Body of pancreas (tissue), 4 donors: ENCODE measurements around the gene CFAP97D1. TPM values are rescaled to one million over a fixed set of nuclear protein-coding genes. Genes with fewer than 3 reads are reported as not detected.

ENCODE experiments used
- ATAC-seq: fragments of 150-250 bp; one replicate; pipeline ENCODE4 v1.9.1; 2016
- DNase-seq, 4 donors: peaks; one replicate each; pipeline ENCODE4 v3.0.0-alpha.2; 2019
- H3K27ac ChIP-seq, 4 donors: fragments of 200-600 bp; sonication (generic); 1 replicate in 3 of 4; 2 replicates in 1 of 4; pipeline versions ENCODE4 v1.5.1 to v1.6.1; 2016 to 2019; ENCODE audit warnings: mild to moderate bottlenecking in 1 of 4, mixed read lengths in 1 of 4, moderate library complexity in 1 of 4
- H3K27me3 ChIP-seq, 2 donors: fragments of 200-600 bp; sonication (generic); one replicate each; pipeline ENCODE4 v1.6.0; 2016; ENCODE audit warnings: mild to moderate bottlenecking in 1 of 2
- H3K36me3 ChIP-seq, 2 donors: fragments of 200-600 bp; sonication (generic); replicated peaks in 1 of 2; 2 replicates each; pipeline ENCODE4 v1.5.1; 2016; ENCODE audit warnings: low read depth in 2 of 2; ENCODE audit not compliant: insufficient read depth in 1 of 2
- H3K4me1 ChIP-seq: fragments of 200-600 bp; sonication (generic); one replicate; pipeline ENCODE4 v1.6.0; 2016
- H3K4me3 ChIP-seq, 2 donors: fragments of 200-600 bp; sonication (generic); 1 replicate in 1 of 2; 2 replicates in 1 of 2; pipeline ENCODE4 v1.5.1; 2016 to 2019
- H3K9me3 ChIP-seq, 3 donors: fragments of 200-600 bp; sonication (generic); 1 replicate in 2 of 3; 2 replicates in 1 of 3; pipeline ENCODE4 v1.5.1; 2016
- CTCF ChIP-seq, 7 experiments: fragments of 450-650 bp in 4 of 7; fragments of 200-600 bp in 3 of 7; sonication (generic) in 3 of 7; IDR thresholded peaks; one replicate each; pipeline ENCODE4 v1.5.1; 2016 to 2019; ENCODE audit warnings: antibody characterized with exemption in 7 of 7
- POLR2A ChIP-seq, 3 donors: fragments of 450-650 bp; IDR thresholded peaks; one replicate each; pipeline ENCODE4 v1.6.1; 2016; ENCODE audit warnings: antibody characterized with exemption in 3 of 3, mild to moderate bottlenecking in 2 of 3
- WGBS, 2 donors: methylation state at CpG; one replicate each; pipeline ENCODE4 v1.1.5; 2017; 5-methylcytosine and 5-hydroxymethylcytosine counted together
- intact Hi-C: fragments of 100-400 bp; cut with DNase I; formaldehyde crosslinking; loops from one replicate; pipeline ENCODE4 v1.15.1; 2023
- total RNA-seq, 2 donors: library from RNA; depleted of rRNA; stranded (reverse); fragments of >200 nt; gene quantifications; one replicate each; pipeline ENCODE4 v1.1.0, GENCODE V29; 2016

Gene CFAP97D1
- total RNA-seq, 2 donors from 2014 or later = not detected

GRCh38 chr17:43832168-43832975, 52.1 kb downstream of the CFAP97D1 start:
- Histone ChIP-seq H3K9me3 (no peaks in the 10 kb centered on the region), H3K27ac (peak overlapping the region; percentile 59 to 79 (median 68)), H3K36me3 (no peaks in the 10 kb centered on the region), H3K27me3 (no peaks in the 10 kb centered on the region), H3K4me3 (peak overlapping the region; percentile 48 to 52), H3K4me1 (peaks cover 26% of the 10 kb centered on the region)
- 10 to 52% methylated on average over 6 to 36 of the region's 51 CpGs for WGBS, 2 donors
- peak; percentile 57 for ATAC-seq
- DNase-seq = peak; percentile 47 to 63 (median 56)
- no peak for TF ChIP-seq POLR2A (IDR thresholded peaks at IDR 0.05)
- no peak for TF ChIP-seq CTCF (IDR thresholded peaks at IDR 0.05)
- intact Hi-C loops = no loop called here

DNA sequence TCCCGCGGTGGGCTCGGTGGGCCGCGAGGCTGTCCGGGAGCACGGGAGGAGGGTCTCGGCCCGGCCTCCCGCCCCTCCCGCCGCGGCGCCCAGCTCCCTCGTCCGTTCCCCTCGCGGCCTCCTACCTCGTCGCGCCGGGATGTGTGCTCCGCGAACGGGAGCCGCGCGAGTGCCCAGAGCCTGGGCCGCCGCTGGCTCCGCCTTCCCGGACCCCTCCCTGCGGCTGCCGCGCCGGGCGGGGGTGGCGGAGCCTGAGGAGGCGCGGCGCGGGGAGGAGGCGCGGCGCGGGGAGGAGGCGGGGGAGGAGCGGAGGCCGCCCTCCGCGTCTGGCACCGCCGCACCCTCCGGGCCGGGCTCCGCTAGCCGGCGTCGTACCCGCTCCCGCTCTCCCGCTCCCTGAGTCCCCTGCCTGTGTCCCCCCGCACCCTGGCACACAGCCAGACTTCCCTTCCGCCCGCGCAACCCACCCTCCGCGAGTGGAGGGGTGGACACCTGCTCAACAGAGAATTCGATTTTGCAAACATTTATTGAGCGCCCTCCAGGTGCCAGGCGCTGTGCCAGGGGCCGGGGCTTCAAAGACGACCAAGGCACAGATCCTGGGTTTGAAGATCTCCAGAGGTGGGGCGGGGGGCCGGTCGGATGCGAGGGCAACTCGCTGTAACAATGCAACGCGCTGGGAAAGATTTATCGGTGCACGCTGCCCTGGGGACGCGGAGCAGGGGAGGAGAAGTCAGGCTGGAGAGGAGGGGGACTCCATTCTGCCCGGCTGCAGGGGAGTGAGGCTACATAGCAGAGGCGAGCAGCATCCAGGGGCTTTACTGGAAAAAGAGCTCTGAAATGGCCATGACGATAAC, 53.0 kb downstream of the CFAP97D1 start, which contains the start of gene MPP3:
Gene MPP3, minus strand, starts transcription at position 171 of the 854 bp plus-strand sequence. CDS start 1,240 bp downstream, outside the sequence.
- peak; percentile 64 to 77 (median 70) for DNase-seq
- H3K27ac ChIP-seq = peak within 1 kb of the TSS; percentile 59 to 79 (median 68)
- WGBS, 2 donors = 2 to 5% methylated on average over 19 to 66 of the region's 87 CpGs
- no peaks in the 10 kb centered on the region for H3K27me3 ChIP-seq
- intact Hi-C loops = no loop called here
- no peaks in the 10 kb centered on the region for H3K9me3 ChIP-seq
- ATAC-seq = peak; percentile 91
- peak within 1 kb of the TSS; percentile 48 to 52 for H3K4me3 ChIP-seq
- H3K36me3 ChIP-seq = no peaks in the 10 kb centered on the region
- TF ChIP-seq CTCF (IDR thresholded peaks at IDR 0.05) (no peak), POLR2A (IDR thresholded peaks at IDR 0.05) (peak; percentile 37 to 56 (median 53))
- peaks cover 26% of the 10 kb centered on the region for H3K4me1 ChIP-seq

GRCh38 chr17:43834106-43834505, 53.9 kb downstream of the CFAP97D1 start:
- peak overlapping the region; percentile 59 to 79 (median 68) for H3K27ac ChIP-seq
- no peaks in the 10 kb centered on the region for H3K27me3 ChIP-seq
- H3K9me3 ChIP-seq = no peaks in the 10 kb centered on the region
- peak; percentile 16 for ATAC-seq
- 34 to 40% methylated on average over 2 of the region's 2 CpGs for WGBS, 2 donors
- H3K4me3 ChIP-seq = no peak overlapping the region
- TF ChIP-seq CTCF (IDR thresholded peaks at IDR 0.05) (no peak), POLR2A (IDR thresholded peaks at IDR 0.05) (no peak)
- peak; percentile 27 to 68 (median 44) for DNase-seq
- no peaks in the 10 kb centered on the region for H3K36me3 ChIP-seq
- intact Hi-C loops = no loop called here
- peaks cover 26% of the 10 kb centered on the region for H3K4me1 ChIP-seq

Other genes with a start within 250 kb of the CFAP97D1 start
- gene ETV4, start 234.1 kb upstream of the CFAP97D1 start, total RNA-seq = 10 to 100 TPM in 1 of 2 donors, 1 to 10 TPM in 1; 6.2 to 28.7 TPM
- gene MEOX1, start 118.5 kb upstream of the CFAP97D1 start, total RNA-seq = 1 to 10 TPM in 1 of 2 donors, under 1 TPM in 1; 0.52 to 2.3 TPM
- not detected for gene SOST, start 21.6 kb upstream of the CFAP97D1 start, total RNA-seq
- gene DUSP3, start 1.5 kb upstream of the CFAP97D1 start, total RNA-seq = 10 to 100 TPM; 32.2 to 54.1 TPM
- 10 to 100 TPM; 20.2 to 22.4 TPM for gene MPP3, start 52.7 kb downstream of the CFAP97D1 start, total RNA-seq
- gene CD300LG, start 66.7 kb downstream of the CFAP97D1 start, total RNA-seq = 10 to 100 TPM in 1 of 2 donors, 1 to 10 TPM in 1; 1.8 to 15.5 TPM
- gene MPP2, start 127.1 kb downstream of the CFAP97D1 start, total RNA-seq = 1 to 10 TPM; 1.6 to 2.6 TPM
- 10 to 100 TPM; 15.5 to 51.6 TPM for gene PPY, start 162.0 kb downstream of the CFAP97D1 start, total RNA-seq
- gene PYY, start 173.5 kb downstream of the CFAP97D1 start, total RNA-seq = not detected
- 1 to 10 TPM in 1 of 2 donors, not detected in 1; 2.1 TPM for gene NAGS, start 224.2 kb downstream of the CFAP97D1 start, total RNA-seq
- 10 to 100 TPM; 22.6 to 26.7 TPM for gene TMEM101, start 234.5 kb downstream of the CFAP97D1 start, total RNA-seq